CD14-positive monocyte (primary cell): ENCODE results near the gene EIF4E1B. TPM values are rescaled to one million over a fixed set of nuclear protein-coding genes. Genes with fewer than 3 reads are reported as not detected.

Experiments used
- DNase-seq, 3 donors: peaks; one replicate each; pipeline ENCODE4 v3.0.0-alpha.2; 2011 to 2022
- H2AFZ ChIP-seq: 2 replicates; pipeline ENCODE4 v1.6.0; 2012; ENCODE audit warnings: mild to moderate bottlenecking, low read depth, low read length, inconsistent platforms; ENCODE audit not compliant: insufficient read depth, poor library complexity, severe bottlenecking
- H3K27ac ChIP-seq, 2 donors: 1 replicate in 1 of 2; 2 replicates in 1 of 2; pipeline ENCODE4 v1.5.1; 2012 to 2013; ENCODE audit warnings: low read length in 2 of 2, control low read depth in 1 of 2, inconsistent platforms in 1 of 2, low read depth in 1 of 2, mild to moderate bottlenecking in 1 of 2
- H3K27me3 ChIP-seq, 2 donors: one replicate each; pipeline versions ENCODE4 v1.6.0 to v1.6.1; 2011 to 2013; ENCODE audit warnings: low read length in 2 of 2; ENCODE audit not compliant: control insufficient read depth in 2 of 2, insufficient read depth in 2 of 2
- H3K36me3 ChIP-seq, 2 donors: replicated peaks in 1 of 2; 1 replicate in 1 of 2; 2 replicates in 1 of 2; pipeline versions ENCODE4 v1.5.1 to v1.6.1; 2012 to 2013; ENCODE audit warnings: low read length in 2 of 2, control low read depth in 1 of 2, inconsistent platforms in 1 of 2, mild to moderate bottlenecking in 1 of 2; ENCODE audit not compliant: insufficient read depth in 2 of 2, control insufficient read depth in 1 of 2
- H3K4me1 ChIP-seq, 2 donors: 1 replicate in 1 of 2; 2 replicates in 1 of 2; pipeline versions ENCODE4 v1.5.1 to v1.6.1; 2012 to 2013; ENCODE audit warnings: low read length in 2 of 2, control low read depth in 1 of 2, inconsistent platforms in 1 of 2, mild to moderate bottlenecking in 1 of 2, moderate library complexity in 1 of 2; ENCODE audit not compliant: insufficient read depth in 2 of 2, control insufficient read depth in 1 of 2
- H3K4me2 ChIP-seq: replicated peaks from 2 replicates; pipeline ENCODE3; 2012; ENCODE audit warnings: low read length, moderate library complexity, mild to moderate bottlenecking; ENCODE audit not compliant: poor library complexity, severe bottlenecking; ENCODE audit errors: extremely low read depth
- H3K4me3 ChIP-seq, 3 experiments: fragments of 200-600 bp in 1 of 3; sonication (generic) in 1 of 3; replicated peaks in 1 of 3; 1 replicate in 2 of 3; 2 replicates in 1 of 3; pipeline ENCODE4 v1.5.1; 2011 to 2013; ENCODE audit warnings: low read length in 3 of 3, mild to moderate bottlenecking in 3 of 3, control low read depth in 2 of 3, low read depth in 2 of 3, inconsistent platforms in 1 of 3, moderate library complexity in 1 of 3
- H3K79me2 ChIP-seq: 2 replicates; pipeline ENCODE4 v1.6.0; 2012; ENCODE audit warnings: mild to moderate bottlenecking, control low read depth, inconsistent platforms, low read length, moderate library complexity; ENCODE audit not compliant: insufficient read depth
- H3K9ac ChIP-seq: 2 replicates; pipeline ENCODE4 v1.6.0; 2017; ENCODE audit warnings: low read length, mild to moderate bottlenecking; ENCODE audit not compliant: insufficient read depth, poor library complexity, severe bottlenecking
- H3K9me3 ChIP-seq, 2 donors: replicated peaks in 1 of 2; 1 replicate in 1 of 2; 2 replicates in 1 of 2; pipeline versions ENCODE4 v1.5.1 to v1.6.1; 2012 to 2013; ENCODE audit warnings: low read length in 2 of 2, control low read depth in 1 of 2; ENCODE audit not compliant: control insufficient read depth in 1 of 2, insufficient read depth in 1 of 2
- H4K20me1 ChIP-seq: 2 replicates; pipeline ENCODE4 v1.6.0; 2012; ENCODE audit warnings: mild to moderate bottlenecking, low read length, control low read depth, moderate library complexity; ENCODE audit not compliant: insufficient read depth
- H3K27ac Mint-ChIP-seq, 7 donors: one replicate each; pipeline ENCODE4 v1.8.0; 2020; ENCODE audit warnings: mild to moderate bottlenecking in 7 of 7, mixed read lengths in 7 of 7, moderate library complexity in 6 of 7, inconsistent platforms in 2 of 7
- H3K27me3 Mint-ChIP-seq, 3 donors: one replicate each; pipeline ENCODE4 v1.8.0; 2021 to 2022; ENCODE audit warnings: low read depth in 3 of 3, mild to moderate bottlenecking in 3 of 3, mixed read lengths in 3 of 3, moderate library complexity in 3 of 3, inconsistent platforms in 1 of 3
- H3K36me3 Mint-ChIP-seq, 2 donors: one replicate each; pipeline ENCODE4 v1.8.0; 2020; ENCODE audit warnings: mixed read lengths in 2 of 2, inconsistent platforms in 1 of 2, mild to moderate bottlenecking in 1 of 2
- H3K4me1 Mint-ChIP-seq: one replicate; pipeline ENCODE4 v1.8.0; 2020; ENCODE audit warnings: mild to moderate bottlenecking, mixed read lengths
- H3K4me3 Mint-ChIP-seq, 2 donors: one replicate each; pipeline ENCODE4 v1.8.0; 2020; ENCODE audit warnings: mild to moderate bottlenecking in 2 of 2, mixed read lengths in 2 of 2, moderate library complexity in 1 of 2
- H3K9me3 Mint-ChIP-seq, 7 donors: one replicate each; pipeline ENCODE4 v1.8.0; 2020 to 2022; ENCODE audit warnings: mixed read lengths in 7 of 7, mild to moderate bottlenecking in 6 of 7, moderate library complexity in 6 of 7, inconsistent platforms in 2 of 7
- CTCF ChIP-seq: fragments of 200-600 bp; IDR thresholded peaks from one replicate; pipeline ENCODE4 v1.8.0; 2022; ENCODE audit warnings: antibody characterized with exemption, mild to moderate bottlenecking
- WGBS: methylation state at CpG from one replicate; pipeline ENCODE4 v1.1.5; 2013; ENCODE audit warnings: missing lambda C conversion rate; ENCODE audit not compliant: insufficient coverage; 5-methylcytosine and 5-hydroxymethylcytosine counted together
- intact Hi-C, 2 donors: fragments of 100-400 bp; cut with micrococcal nuclease; formaldehyde crosslinking; loops; one replicate each; pipeline versions ENCODE4 v1.15.0 to v1.15.1; 2023
- polyA plus RNA-seq, 3 donors: library from polyadenylated mRNA; depleted of rRNA in 1 of 3; unstranded in 2 of 3; stranded (reverse) in 1 of 3; fragments of 300-500 nt in 2 of 3; fragments of >200 nt in 1 of 3; fragmentation: Illumina TruSeq in 2 of 3; gene quantifications; 1 replicate in 2 of 3; 2 replicates in 1 of 3; pipeline ENCODE4 v1.2.3, GENCODE V29; 2012 to 2021

EIF4E1B gene
- polyA plus RNA-seq, 3 donors = not detected

GRCh38 chr5:176616511-176616910 is 14.0 kb upstream of the EIF4E1B start:
- Histone ChIP-seq H3K27ac (no peak overlapping the region), H3K9ac (no peak overlapping the region), H3K27me3 (peaks cover 22 to 56% of the 10 kb centered on the region in 2 donors), H3K36me3 (no peaks in the 10 kb centered on the region), H4K20me1 (no peaks in the 10 kb centered on the region), H3K79me2 (no peaks in the 10 kb centered on the region), H3K4me2 (no peak overlapping the region), H3K4me3 (no peak overlapping the region), H3K4me1 (peaks cover 19 to 24% of the 10 kb centered on the region in 2 donors), H3K9me3 (peaks cover 14 to 28% of the 10 kb centered on the region in 2 donors), H2AFZ (no peak overlapping the region)
- 90% methylated on average over 4 of the region's 7 CpGs for WGBS
- Mint-ChIP-seq H3K36me3 (peaks cover 6% of the 10 kb centered on the region in 2 donors), H3K27me3 (peaks cover 63 to 83% (median 67%) of the 10 kb centered on the region in 3 donors), H3K27ac (no peak overlapping the region), H3K9me3 (peaks cover 0 to 30% (median 19%) of the 10 kb centered on the region in 7 donors), H3K4me1 (peaks cover 20% of the 10 kb centered on the region), H3K4me3 (no peak overlapping the region)
- TF ChIP-seq CTCF = no peak
- intact Hi-C loops = no loop called here
- DNase-seq = no peak

GRCh38 chr5:176618783-176619182 is 11.7 kb upstream of the EIF4E1B start:
- no peak for TF ChIP-seq CTCF
- H3K9ac ChIP-seq = no peak overlapping the region

More at GRCh38 chr5:176618783-176619182, 11.7 kb upstream of the EIF4E1B start:
- H3K9me3 Mint-ChIP-seq = peaks cover 0 to 29% (median 19%) of the 10 kb centered on the region in 7 donors
- peaks cover 6% of the 10 kb centered on the region in 2 donors for H3K36me3 Mint-ChIP-seq
- Histone ChIP-seq H4K20me1 (no peaks in the 10 kb centered on the region), H3K4me1 (peaks cover 19 to 24% of the 10 kb centered on the region in 2 donors), H3K9me3 (peaks cover 14 to 28% of the 10 kb centered on the region in 2 donors), H3K27me3 (peaks cover 22 to 57% of the 10 kb centered on the region in 2 donors), H3K36me3 (no peaks in the 10 kb centered on the region), H3K4me3 (peak overlapping the region in 1 of 3 experiments; percentile 24), H3K27ac (no peak overlapping the region), H2AFZ (no peak overlapping the region), H3K79me2 (no peaks in the 10 kb centered on the region), H3K4me2 (peak overlapping the region; percentile 33)
- no peak for DNase-seq
- H3K27me3 Mint-ChIP-seq = peaks cover 61 to 78% (median 64%) of the 10 kb centered on the region in 3 donors
- peaks cover 20% of the 10 kb centered on the region for H3K4me1 Mint-ChIP-seq
- H3K4me3 Mint-ChIP-seq = peak overlapping the region; percentile 31 to 81
- no peak overlapping the region for H3K27ac Mint-ChIP-seq
- 6% methylated on average over 11 of the region's 19 CpGs for WGBS
- intact Hi-C loops = no loop called here
